Pancreas (tissue), 10 donors: ENCODE data around the gene DDHD1. TPM values are rescaled to one million over a fixed set of nuclear protein-coding genes. Genes with fewer than 3 reads are reported as not detected.

Source experiments
- ATAC-seq, 4 donors: fragments of 200-7000 bp; cut with Tn5 transposase; one replicate each; pipeline versions ENCODE4 v1.8.0 to v1.9.1; 2020; ENCODE audit warnings: mild to moderate bottlenecking in 4 of 4, moderate library complexity in 4 of 4
- DNase-seq, 6 donors: peaks; one replicate each; pipeline ENCODE4 v3.0.0-alpha.2; 2020
- FAIRE-seq: peaks from 2 replicates; lab custom pipeline; 2012; peaks lifted over from hg19 to GRCh38; lab: Jason Lieb, UNC
- H3K27ac ChIP-seq, 4 donors: fragments of 200-600 bp; sonication (generic); 1 replicate in 3 of 4; 2 replicates in 1 of 4; pipeline versions ENCODE4 v1.5.0 to v1.8.0; 2020
- H3K27me3 ChIP-seq, 4 donors: fragments of 200-600 bp; one replicate each; pipeline ENCODE4 v1.8.0; 2021
- H3K36me3 ChIP-seq, 3 donors: fragments of 200-600 bp; sonication (generic) in 1 of 3; one replicate each; pipeline versions ENCODE4 v1.5.0 to v1.8.0; 2020 to 2021
- H3K4me1 ChIP-seq, 3 donors: fragments of 200-600 bp; one replicate each; pipeline ENCODE4 v1.8.0; 2021
- H3K4me3 ChIP-seq, 4 donors: fragments of 200-600 bp; sonication (generic) in 2 of 4; one replicate each; pipeline versions ENCODE4 v1.5.0 to v1.8.0; 2020 to 2021
- H3K9me3 ChIP-seq, 4 donors: fragments of 200-600 bp; one replicate each; pipeline ENCODE4 v1.8.0; 2021
- WGBS, 2 donors: extraction: QIAGEN DNeasy Blood & Tissue Kit; methylation state at CpG; one replicate each; pipeline ENCODE4 v1.1.7; 2013; 5-methylcytosine and 5-hydroxymethylcytosine counted together
- intact Hi-C, 3 donors: fragments of 100-400 bp; cut with DNase I; formaldehyde crosslinking; loops; one replicate each; pipeline versions ENCODE4 v1.11.1 to v1.14.2; 2022
- polyA plus RNA-seq, 2 donors: library from polyadenylated mRNA; stranded (reverse); fragments of 200-250 nt; gene quantifications; one replicate each; pipeline ENCODE4 v1.2.3, GENCODE V29; 2013
- total RNA-seq, 6 donors: library from RNA; stranded (reverse); fragmentation: NEBNext Ultra II Directional in 4 of 6; extraction: Animal tissue kit (Norgen Biotek cat#: 25700) in 4 of 6; gene quantifications; one replicate each; pipeline versions ENCODE4 v1.2.1 to v1.2.4, GENCODE V29; 2021 to 2023
- TF ChIP-seq, protein P1 (sequence below), 4 donors: fragments of 200-600 bp; sonication (generic) in 3 of 4; IDR thresholded peaks; one replicate each; pipeline versions ENCODE4 v1.5.0 to v1.8.0; 2021; ENCODE audit warnings: antibody characterized with exemption in 4 of 4
- donor health status: healthy with polysubstance abuse.
- donor health status: DM: no; HTN: no; CAD: no; lungs with moderate emphysema.
- donor health status: DM: no; HTN: no; CAD: no.
- donor health status: control.
- donor health status: control.
- donor health status: Bipolar disorder and iron deficiency.
- donor health status: DM: yes; HTN: yes; CAD: no.
- donor health status: DM: no; HTN: no; CAD: no.
- donor health status: DM: no; HTN: no; CAD: no.
- donor health status: DM: yes; HTN: yes; CAD: no.

Gene DDHD1
- total and polyA plus RNA-seq, 8 donors: 3.5 to 6.9 (median 4.7) TPM

DNA sequence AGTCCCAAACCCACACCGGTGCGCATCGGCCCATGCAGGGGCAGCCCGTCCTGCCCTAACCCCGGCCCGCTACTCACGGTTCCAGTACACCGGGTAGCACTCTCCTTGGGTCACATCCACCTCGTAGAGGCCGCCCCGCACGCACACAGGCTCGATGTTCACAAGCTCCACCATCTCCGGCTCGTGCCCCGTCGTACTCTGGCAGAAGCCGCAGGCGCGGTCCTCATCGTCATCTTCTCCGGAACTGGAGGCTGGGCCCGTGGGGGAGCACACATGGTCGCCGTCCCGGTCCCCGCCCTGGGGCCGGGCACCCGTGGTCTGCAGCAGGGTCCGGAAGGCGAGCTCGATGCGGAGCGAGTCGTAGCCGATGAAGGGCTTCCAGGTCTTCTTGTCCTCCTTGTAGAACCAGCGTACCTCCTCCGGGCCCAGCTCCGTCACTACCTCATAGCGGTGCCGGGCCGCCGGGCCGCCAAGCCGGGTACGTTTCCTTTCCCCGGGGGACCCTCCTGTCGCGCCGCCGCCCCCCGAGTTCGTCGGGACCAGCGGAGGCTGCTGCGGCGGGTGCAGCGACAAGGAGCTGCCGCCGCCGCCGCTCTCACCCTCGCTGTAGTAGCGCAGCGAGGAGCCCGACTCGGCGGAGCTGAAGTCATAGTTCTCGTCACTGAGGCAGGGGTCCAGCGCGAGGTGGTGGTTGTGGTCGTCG is 788 bp downstream of the DDHD1 start:
- ATAC-seq (peak; percentile 50 to 69 (median 56)), DNase-seq (peak; percentile 13 to 84 (median 46)), FAIRE-seq (no peak)
- Histone ChIP-seq H3K4me3 (peak overlapping the region; percentile 64 to 89 (median 82)), H3K27me3 (no peaks in the 10 kb centered on the region), H3K36me3 (no peaks in the 10 kb centered on the region), H3K4me1 (peaks cover 0 to 8% (median 8%) of the 10 kb centered on the region in 3 donors), H3K9me3 (no peaks in the 10 kb centered on the region), H3K27ac (peak overlapping the region; percentile 61 to 89 (median 84))
- TF ChIP-seq, protein P1, sequence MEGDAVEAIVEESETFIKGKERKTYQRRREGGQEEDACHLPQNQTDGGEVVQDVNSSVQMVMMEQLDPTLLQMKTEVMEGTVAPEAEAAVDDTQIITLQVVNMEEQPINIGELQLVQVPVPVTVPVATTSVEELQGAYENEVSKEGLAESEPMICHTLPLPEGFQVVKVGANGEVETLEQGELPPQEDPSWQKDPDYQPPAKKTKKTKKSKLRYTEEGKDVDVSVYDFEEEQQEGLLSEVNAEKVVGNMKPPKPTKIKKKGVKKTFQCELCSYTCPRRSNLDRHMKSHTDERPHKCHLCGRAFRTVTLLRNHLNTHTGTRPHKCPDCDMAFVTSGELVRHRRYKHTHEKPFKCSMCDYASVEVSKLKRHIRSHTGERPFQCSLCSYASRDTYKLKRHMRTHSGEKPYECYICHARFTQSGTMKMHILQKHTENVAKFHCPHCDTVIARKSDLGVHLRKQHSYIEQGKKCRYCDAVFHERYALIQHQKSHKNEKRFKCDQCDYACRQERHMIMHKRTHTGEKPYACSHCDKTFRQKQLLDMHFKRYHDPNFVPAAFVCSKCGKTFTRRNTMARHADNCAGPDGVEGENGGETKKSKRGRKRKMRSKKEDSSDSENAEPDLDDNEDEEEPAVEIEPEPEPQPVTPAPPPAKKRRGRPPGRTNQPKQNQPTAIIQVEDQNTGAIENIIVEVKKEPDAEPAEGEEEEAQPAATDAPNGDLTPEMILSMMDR (IDR thresholded peaks at IDR 0.05): no peak
- intact Hi-C loops: no loop called here
- WGBS, 2 donors: 0 to 1% methylated on average over 71 to 73 of the region's 73 CpGs

DNA sequence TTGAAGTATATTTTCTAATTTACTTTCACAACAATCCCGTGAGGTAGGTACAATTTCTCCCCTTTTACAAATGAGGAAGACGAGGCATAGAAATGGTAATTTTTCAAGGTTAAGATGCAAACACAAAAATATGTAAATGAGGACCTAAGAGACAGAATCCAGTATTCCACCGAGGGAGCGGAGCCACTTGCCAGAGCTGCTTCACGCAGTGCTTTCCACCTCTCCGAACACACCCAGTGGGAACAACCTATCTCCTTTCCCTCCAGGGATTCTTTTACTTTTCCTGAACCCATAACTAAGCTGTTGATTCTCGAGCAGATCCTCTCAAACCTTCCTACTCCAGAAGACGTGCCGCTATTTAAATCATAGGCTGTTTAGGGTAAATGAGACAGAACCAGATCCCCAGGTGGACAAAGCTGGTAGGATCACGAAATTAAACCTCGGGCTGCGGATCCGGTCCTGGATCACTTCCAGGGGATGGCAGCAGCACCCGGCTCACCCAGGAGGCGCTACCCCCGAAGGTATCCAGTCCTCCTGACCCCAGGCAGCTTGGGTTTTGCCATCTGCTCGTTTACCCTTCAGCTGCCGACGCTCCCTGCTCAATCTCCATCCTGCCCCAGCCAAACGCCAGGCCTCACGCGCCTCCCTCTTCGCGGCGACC is 1.5 kb downstream of the DDHD1 start:
- DNase-seq (peak in 4 of 6 donors; percentile 41 to 66 (median 53)), ATAC-seq (peak; percentile 25 to 60 (median 41)), FAIRE-seq (no peak)
- H3K4me1 ChIP-seq: peaks cover 0 to 8% (median 8%) of the 10 kb centered on the region in 3 donors
- H3K27ac ChIP-seq: peak overlapping the region in 1 of 4 donors; percentile 88
- WGBS, 2 donors: 4 to 6% methylated on average over 25 of the region's 25 CpGs
- H3K9me3 ChIP-seq: no peaks in the 10 kb centered on the region
- no peaks in the 10 kb centered on the region for H3K36me3 ChIP-seq
- intact Hi-C loops: no loop called here
- TF ChIP-seq, protein P1 (IDR thresholded peaks at IDR 0.05): no peak
- no peaks in the 10 kb centered on the region for H3K27me3 ChIP-seq
- peak overlapping the region; percentile 64 to 89 (median 82) for H3K4me3 ChIP-seq

DNA sequence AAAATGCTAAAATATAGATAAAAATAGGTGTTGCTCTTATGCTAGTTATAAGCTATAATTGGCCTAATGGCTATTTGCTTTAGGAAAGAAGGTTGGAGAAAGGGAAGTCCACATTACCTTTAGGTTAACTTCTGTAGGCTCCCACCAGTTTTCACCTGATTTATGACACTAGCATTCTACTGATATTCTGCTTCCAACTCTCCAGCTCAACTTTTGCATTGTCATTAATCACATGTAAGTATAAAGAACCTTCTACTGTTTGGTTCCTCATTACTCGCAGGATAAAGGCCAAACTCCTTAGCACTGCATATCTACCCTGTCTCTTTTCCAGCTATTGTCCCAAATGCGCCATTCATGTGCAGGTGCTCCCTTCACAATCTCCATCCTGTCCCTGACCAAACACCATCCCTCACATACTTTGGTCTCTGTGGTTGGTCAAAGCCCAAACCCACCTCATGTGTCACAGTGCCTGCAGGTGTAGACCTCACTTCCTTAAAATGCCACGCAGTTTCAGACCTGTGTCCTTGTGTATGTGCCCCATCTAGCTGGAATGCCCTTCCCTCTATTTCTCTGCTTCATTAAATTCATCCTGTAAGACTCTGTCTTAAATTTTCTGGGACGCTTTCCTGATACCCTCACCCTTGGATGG is 3.3 kb downstream of the DDHD1 start:
- ATAC-seq (no peak), DNase-seq (no peak), FAIRE-seq (no peak)
- Histone ChIP-seq H3K27ac (no peak overlapping the region), H3K27me3 (no peaks in the 10 kb centered on the region), H3K4me1 (peaks cover 0 to 8% (median 8%) of the 10 kb centered on the region in 3 donors), H3K9me3 (no peaks in the 10 kb centered on the region), H3K4me3 (no peak overlapping the region), H3K36me3 (no peaks in the 10 kb centered on the region)
- WGBS, 2 donors: 85 to 89% methylated on average over 4 of the region's 4 CpGs
- TF ChIP-seq, protein P1 (IDR thresholded peaks at IDR 0.05): no peak
- intact Hi-C loops: no loop called here

DNA sequence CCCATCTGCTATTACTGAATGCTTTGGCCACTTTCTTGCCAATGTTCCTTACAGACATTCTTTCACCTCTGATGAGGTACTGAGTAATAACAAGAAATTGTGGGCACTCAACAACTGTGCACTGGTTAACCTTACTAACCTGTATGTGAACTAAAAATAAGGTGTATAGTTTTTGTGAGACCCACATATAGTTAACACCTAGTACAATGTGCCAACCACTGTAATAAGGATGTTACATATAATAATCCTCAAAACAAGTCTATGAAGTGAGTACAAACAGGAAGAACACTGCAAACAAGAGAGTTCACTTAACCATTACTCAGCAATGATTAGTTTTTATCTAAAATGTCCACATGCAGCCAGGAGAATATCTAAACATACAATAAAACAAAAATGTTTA is 4.5 kb downstream of the DDHD1 start:
- Histone ChIP-seq H3K4me1 (peaks cover 0 to 8% (median 8%) of the 10 kb centered on the region in 3 donors), H3K4me3 (no peak overlapping the region), H3K36me3 (no peaks in the 10 kb centered on the region), H3K9me3 (no peaks in the 10 kb centered on the region), H3K27me3 (no peaks in the 10 kb centered on the region), H3K27ac (no peak overlapping the region)
- no peak for DNase-seq
- no peak for ATAC-seq
- no peak for FAIRE-seq
- TF ChIP-seq, protein P1 (IDR thresholded peaks at IDR 0.05): no peak
- intact Hi-C loops: no loop called here
